Ammon's horn (tissue), 1 donor: ENCODE measurements around the gene HABP4.

Experiments
- DNase-seq: peaks from one replicate; pipeline ENCODE4 v3.0.0-alpha.2; 2016; ENCODE audit warnings: low spot score

HABP4 gene

DNA sequence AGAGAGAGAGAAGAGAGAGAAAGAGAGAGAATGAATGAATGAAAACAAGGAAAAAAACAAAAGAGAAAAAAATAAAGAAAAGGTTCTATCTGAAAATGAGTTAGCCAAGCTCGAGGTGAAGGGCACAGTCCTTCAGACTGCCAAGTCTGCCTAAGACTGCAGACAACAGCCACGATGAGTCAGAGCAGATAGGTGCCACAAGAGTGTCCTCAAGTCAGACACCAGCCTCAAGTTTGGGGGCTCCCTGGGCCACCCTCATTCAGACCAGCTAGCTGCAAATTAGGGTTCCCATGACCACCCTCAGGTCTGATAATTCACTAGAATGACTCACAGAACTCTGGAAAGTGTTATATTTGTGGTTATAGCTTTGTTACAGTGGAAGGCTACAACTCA, 13.9 kb upstream of the HABP4 start:
- DNase-seq, result no peak

DNA sequence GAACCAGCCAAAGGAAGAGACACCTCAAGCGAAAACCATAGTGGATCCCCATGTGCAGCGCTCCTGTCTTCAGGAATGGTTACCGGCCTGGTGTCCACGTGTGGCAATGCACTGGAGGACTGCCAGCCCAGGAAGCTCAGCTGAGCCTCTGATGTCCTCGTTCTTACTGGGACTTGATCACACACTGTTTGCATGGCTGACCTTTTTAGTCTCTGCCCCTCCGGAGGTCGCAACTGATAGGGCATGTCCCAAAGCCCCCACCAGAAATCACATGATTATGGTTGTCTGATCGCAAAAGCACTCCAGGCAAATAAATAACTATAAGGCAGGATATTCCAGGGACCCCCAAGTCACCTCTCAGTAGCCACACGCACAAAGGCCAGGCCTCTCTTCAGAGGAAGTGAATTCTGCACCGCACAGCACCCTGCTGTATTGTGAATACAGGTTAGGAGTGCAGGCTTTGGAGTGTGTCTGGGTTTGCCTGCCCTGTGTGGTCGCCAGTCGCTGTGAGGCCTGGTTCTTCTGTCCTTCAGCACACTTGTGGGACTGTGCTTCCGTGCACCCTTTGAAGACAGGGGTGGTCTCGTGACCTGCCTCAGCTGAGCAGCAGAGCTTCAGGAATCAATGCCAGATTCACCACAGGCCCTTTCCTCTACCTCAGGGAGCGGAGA, 13.4 kb upstream of the HABP4 start:
- DNase-seq, result no peak

DNA sequence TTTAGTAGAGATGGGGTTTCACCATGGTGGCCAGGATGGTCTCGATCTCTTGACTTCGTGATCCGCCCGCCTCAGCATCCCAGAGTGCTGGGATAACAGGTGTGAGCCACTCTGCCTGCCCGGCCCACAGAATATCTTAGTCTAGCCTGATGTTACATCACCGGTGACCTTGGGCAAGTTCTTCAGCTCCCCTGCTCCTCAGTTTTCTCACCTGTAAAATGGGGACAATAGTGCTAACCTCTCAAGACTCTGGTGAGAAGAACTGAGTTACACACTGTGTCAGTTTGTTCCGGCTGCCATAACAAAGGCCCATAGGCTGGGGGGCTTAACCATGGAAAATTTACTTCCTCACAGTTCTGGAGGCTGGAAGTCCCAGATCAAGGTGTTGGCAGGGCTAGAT, 12.5 kb upstream of the HABP4 start:
- no peak for DNase-seq

DNA sequence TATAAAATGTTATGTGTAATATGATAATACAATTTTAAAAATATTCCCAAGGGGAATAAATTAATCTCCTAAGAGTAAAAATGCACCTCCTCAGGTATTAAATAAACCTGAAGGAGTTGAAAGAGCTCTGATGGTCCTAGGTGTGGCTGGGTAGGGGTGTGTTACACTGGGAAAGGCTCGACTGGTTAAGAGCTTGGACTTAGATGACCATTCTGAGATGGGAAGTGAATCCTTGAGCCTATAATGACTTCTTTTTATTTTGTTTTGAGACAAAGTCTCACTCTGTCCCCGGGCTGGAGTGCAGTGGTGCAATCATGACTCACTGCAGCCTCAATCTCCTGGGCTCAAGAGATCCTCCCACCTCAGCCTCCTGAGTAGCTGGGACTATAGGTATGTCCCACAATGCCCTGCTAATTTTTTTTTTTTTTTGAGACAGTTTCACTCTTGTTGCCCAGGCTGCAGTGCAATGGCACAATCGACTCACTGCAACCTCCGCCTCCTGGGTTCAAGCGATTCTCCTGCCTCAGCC, 9.2 kb upstream of the HABP4 start:
- no peak for DNase-seq

DNA sequence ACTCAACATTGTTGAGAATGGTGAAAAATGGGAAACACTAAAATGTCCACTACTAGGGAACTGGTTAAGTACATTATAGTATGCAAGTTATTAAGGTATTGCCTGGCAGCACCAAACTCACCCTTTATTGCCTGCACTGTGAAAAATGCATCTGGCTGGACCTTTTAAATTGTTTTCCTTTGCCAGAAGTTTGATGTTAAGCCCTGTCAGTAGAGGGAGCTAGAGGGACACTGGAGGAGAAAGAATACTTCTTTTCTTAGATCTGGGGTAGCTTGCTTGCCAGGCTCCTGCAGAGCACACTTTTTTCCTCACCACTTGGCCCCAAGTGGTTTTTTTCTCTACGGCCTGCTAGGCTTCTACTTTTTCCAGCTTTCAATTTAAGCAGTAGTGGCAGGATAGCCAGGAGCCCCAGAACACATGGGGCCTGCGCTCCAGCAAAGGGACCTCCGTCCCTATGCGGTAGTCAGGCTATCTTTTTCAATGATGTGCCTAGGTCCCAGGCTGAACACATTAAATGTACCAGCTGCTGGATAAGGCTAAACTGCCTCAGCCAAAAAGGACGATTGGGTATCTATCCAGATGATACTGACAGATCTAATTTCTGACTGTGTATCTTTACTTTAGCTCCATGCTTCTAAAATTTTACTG, 8.0 kb upstream of the HABP4 start:
- no peak for DNase-seq

DNA sequence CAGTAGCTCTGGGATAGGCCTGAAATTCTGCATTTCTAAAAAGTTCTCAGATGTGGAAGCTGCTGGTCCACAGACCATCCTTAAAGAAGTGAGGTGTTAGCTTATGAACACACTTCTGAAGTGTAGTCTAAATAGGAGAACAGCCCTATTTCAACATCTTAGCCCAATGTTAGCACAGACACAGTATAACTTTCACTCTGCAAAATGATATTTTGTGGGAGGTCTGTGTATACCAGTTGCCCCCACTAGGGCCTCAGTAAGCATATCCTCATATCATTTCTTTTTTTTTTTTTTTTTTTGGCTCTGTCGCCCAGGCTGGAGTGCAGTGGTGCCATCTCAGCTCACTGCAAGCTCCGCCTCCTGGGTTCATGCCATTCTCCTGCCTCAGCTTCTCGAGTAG, 7.5 kb upstream of the HABP4 start:
- no peak for DNase-seq

DNA sequence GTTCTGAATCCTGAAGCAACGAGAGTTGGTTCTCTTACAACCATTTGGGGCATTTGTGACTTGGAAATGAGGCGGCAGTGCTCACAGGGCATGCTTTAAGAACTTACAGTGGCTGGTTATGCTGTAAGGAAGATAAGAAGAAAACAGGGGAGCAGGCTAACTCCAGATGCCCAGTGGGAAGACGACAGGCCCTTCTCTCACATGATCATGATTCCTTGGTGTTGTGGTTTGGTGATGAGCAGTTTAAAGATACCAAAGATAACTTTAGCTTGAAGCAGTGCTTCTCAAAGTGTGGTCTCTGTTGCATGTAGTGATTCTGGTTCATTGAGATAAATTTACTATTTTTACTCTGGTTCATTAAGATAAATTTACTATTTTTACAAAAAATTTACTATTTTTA, 2.6 kb upstream of the HABP4 start:
- DNase-seq, result no peak

DNA sequence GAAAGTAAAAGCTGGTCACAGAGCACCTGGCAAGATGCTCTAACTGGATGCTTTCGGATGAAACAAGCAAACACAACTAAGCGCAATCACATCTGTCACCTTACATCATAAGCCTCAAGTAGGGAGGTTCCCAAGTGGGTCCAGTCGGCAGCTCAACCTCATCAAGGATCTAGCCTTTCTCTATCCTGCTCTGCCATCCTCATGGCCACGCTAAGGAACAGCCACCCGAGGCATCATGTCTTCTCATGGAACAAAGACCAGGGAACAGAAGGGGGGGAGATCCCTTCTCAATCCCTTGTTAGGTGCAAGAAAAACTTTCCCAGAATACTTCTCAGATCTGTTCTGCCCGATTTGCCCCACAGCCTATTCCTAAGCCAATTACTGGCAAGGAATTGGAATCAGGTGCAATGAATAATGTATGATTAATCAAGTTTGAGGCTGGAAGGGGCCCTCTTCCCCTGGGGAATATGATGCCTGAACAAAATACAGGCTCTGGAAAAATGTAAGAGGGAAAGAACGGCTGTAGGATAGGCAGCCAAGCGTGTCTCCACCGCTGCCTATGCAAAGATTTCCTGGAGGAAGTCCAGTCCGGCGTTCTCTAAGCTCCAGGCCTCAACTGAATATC, 1.3 kb upstream of the HABP4 start:
- DNase-seq, result no peak

DNA sequence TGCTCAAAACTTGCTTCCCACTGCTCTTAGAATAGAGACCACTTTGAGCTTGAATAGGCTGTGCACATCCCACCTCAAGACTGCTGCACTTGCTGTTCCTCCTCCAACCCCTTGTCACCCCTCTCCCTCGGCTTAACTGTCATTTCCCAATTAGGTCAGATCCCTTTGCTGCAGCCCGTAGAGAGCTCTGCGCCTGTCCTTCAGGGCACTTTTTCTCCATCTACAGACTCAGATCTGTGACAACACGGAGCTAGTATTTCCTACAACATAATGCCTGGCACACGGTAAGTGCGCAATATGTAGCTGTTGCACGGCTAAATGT, 485 bp upstream of the HABP4 start:
- no peak for DNase-seq

DNA sequence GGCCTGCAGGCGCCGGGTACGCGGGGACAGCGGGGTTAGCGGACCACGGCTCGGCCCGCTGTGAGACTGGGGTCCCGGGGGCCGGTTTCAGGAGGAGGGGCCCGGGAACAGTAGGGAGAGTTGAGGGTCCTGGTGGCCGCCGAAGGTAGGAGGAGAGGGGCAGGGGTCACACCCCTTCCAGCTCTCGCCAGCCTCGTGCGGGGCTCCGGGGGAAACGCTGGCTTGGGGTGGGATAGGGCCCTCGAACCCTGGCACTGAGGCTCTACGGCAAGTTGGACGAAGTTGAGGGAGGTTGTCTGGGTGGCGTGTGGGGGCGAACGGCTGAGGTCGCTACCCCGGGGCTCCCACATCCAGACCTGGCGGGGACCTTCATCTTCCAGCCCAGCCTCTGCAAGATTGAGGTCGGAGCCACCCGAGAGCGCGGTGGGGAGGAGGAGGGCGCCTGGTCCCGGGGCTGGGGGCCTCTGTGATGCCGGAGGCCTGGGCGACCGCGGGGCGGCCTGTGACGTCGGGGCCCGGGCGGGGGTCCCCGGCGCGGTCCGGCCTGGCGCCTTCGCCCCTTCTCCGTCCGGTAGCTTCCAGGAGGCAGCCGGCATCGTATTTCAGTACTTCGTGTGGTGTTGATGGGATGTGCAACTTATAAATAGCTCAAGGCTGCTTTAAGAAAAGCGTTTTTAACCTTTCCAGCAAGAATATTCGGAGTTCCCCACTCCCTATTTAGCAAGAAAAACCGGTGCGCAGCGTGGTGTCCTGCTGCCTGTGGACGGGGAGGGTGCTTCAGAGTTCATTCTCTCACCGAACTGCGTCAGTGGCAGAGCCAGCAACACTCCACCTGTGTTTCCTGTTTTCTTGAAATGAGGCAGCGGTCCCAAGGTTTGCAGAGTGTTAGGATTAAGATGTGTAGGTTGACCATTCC, 902 bp downstream of the HABP4 start:
- peak; percentile 29 for DNase-seq

DNA sequence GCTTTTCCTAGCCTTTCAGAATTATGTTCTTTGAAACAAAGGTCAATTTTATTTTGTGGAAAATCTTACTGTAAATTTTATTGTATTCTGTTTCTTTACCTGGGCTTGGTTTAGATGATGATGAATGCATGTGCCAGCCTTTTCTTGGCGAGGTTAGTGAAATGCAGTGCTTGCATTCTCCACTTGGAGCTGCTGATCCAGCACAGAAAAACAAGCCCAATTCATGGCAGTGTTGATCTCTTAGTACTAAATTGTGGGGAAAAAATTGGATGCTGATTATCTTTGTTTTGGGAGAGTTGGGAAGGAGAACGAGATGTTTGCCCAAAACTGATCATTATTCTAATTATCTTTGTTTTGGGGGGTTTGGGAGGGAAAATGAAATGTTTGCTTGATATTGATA, 3.7 kb downstream of the HABP4 start:
- peak; percentile 80 for DNase-seq

DNA sequence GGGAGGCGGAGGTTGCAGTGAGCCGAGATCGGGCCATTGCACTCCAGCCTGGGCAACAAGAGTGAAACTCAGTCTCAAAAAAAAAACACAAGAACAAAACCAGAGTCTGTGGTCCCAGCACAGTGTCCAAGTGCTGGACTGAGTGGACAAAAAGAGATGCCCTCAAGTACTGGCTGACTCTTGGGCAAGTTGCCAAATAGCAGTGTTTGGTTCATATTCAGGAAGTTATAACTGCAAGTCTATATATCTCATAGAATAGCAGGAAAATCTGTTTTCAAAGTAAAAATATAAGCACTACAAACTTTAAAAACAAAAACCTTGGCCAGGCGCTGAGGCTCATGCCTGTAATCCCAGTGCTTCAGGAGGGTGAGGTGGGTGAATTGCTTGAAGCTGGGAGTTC, 7.3 kb downstream of the HABP4 start:
- no peak for DNase-seq

DNA sequence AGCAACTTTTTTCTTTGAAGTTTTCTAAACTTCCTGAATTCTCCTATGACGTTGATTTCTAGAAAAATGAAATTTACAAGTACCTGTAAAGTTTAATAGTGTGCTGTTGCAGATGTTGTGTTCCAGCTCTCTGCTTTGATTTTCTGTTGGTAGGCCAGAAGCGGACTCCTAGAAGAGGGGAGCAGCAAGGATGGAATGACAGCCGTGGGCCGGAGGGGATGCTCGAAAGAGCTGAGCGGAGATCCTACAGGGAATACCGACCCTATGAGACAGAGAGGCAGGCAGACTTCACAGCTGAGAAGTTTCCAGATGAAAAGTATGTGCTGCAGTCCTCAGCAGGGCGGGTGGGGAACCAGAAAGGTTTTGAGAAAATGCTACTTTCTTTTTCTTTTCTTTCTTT, 8.3 kb downstream of the HABP4 start:
- DNase-seq, result no peak

DNA sequence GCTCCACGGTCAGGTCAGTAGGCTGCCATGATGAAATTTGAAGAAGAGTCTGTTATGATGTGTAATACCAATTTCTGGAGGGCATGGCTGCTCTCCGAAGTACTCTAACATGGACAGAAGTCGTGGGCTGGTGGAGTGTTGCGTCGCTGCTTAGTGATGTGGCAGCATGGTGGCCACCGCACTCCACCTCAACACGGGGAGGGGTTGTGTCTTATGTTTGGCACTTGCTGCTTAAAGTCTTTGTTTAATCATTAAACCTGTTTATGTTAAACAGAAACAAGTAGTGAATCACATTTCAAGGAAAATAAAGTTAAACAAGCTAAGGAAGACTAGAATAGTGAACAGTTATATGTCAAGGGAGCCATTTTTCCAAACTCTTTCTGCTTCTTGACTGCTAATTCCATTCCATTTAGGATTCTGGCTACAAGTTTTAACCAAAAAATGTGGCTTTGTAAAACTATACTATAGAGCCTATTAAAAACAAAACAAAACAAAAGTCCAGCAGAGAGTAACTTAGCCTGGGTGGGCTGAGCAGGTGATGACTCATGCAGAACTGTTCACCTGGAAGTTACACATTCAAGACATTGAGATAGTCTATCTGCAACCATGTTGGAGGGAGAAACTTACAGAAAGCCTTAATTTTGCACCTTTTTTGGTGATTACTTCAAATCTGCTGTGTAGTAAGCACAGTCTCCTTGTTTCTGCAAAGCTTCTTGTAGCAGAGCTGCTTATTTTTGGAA, 9.5 kb downstream of the HABP4 start:
- no peak for DNase-seq

DNA sequence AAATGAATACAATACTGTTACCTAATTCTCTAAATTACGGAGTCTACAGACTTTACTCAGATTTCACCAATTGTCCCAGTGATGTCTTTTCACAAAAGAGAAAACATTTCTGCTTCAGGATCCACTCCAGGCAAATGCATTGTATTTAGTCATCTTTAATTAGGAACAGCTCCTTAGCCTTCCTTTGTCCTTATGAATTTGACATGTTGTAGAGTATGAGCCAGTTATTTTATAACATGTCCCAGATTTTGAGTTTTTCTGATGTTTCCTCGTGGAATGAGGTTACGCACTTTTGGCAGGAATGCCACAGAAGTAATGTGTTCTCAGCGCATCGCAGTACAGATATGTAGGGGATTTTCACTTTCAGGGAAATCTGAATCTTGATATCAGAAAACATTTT, 10.5 kb downstream of the HABP4 start:
- no peak for DNase-seq

DNA sequence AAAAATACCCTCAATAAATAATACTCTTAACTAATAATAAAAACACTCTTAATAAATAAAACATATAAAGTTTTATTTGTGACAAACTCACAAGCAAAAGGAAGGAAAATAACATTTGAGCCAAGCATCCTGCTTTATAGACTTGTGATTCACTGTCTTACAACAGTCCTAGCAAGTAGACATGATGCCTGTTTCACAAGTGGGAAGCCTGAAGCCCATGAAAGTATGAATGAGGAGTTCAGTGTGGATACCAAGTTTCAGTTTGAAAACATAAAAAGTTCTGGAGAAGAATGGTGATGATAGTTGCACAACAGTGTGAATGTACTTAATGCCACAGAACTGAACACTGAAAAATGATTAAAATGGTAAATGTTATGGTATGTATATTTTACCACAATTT, 10.9 kb downstream of the HABP4 start:
- DNase-seq, result no peak

DNA sequence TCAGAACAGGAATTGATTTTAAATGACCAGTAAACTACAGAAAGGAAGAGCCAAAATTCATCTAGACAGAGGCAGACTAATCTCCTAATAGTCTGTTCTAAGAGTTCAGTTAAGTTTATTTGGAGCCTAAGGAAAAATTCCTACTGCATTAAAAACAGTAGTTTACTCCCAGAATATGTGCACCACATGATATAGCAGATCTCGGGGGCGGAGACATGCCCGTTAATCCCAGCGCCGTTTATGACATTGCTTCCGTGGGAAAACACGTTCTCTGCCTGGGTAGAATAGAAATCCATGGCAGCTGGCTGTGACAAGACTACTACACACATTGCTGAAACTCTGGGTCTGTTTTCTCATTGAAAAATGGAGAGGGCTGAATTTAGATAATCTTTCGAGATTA, 11.4 kb downstream of the HABP4 start:
- no peak for DNase-seq

DNA sequence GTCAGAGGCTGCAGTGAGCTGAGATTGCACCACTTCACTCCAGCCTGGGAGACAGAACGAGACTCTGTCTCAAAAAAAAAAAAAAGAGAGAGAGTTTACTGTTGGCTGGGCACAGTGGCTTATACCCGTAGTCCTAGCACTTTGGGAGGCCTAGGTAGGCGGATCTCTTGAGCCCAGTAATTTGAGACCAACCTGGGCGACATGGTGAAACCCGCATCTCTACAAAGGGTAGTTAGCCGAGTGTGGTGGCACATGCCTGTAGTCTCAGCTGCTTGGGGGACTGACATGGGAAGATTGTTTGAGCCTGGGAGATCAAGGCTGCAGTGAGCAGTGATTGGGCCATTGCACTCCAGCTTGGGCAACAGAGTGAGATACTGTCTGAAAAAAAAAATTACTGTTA, 12.6 kb downstream of the HABP4 start:
- no peak for DNase-seq

DNA sequence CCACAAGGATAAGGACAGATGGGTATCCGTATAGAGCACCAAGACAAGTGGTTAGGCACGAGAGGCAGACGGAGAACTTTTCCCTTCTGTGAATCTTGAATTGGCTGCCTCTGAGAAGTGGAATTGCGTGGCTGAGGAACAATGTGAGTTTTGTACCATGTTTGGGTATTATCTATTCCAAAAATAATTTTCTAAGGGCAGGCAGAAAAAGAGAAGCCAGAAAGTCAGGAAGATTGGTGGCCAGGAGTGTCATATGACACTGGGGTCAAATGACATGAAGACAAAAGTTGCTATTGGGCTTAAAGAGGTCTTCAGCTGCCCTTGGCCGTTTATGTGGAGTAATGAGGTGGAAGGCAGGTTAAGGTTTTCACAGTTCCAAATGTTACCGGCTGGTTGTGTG, 14.5 kb downstream of the HABP4 start:
- no peak for DNase-seq

DNA sequence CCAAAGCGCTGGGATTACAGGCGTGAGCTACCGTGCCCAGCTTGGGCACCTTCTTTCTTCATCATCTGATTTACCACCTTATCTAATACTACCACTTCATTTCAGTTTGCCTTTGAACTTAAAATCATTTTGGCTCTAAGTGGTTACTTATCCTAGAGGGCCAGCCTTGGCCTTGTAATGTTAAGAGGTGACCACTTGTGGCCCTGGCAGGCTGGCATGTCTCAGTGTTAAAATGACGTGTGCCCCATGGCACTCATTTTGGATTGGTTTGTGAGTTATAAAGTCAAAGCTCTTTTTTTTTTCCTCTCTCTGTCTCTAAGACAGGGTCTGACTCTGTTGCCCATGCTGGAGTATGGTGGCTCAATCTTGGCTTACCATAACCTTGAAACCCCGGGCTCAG, 17.8 kb downstream of the HABP4 start:
- DNase-seq, result no peak

DNA sequence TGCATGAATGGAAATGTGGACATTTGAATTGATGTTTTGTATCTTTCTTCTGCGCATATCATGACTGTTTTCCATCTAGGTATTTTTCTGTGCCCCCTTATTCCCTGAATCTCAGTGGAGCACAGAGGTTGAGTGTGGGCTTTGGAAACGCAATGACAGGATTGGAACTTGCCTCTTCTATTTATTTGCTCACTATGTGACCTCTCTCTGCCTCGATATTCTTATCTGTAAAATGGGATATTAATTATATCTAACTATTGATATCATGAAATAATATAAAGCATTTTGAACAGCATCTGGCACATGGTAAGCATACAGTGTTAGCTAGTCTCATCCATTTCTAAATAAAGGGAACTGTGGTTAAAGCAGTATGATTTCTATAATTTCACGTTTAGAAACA, 26.0 kb downstream of the HABP4 start:
- DNase-seq, result no peak

DNA sequence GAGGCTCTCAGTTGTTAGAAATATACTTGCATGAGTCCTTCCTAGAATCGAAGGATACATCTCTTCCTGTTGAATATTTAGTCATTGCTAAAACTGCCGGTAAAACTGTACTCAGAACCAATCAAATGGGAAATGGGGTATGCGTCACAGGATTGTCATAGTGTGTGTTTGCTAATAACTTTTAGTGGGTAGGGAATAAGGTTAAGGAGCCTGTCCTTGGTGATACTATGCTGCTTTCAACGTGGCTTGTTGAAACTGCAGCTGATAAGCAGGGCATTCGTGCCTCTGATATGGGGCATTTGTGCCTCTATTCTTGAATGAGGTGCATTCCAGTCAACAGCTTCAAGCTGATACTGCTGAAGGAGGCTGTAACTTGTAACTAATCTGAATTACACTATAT, 26.6 kb downstream of the HABP4 start:
- no peak for DNase-seq
